ENCODE results near the gene YIF1B. TPM values are rescaled to one million over a fixed set of nuclear protein-coding genes. Genes with fewer than 3 reads are reported as not detected.

The YIF1B gene
- total and polyA plus RNA-seq, 4 donors, result 34.1 to 74.1 (median 42.9) TPM

DNA sequence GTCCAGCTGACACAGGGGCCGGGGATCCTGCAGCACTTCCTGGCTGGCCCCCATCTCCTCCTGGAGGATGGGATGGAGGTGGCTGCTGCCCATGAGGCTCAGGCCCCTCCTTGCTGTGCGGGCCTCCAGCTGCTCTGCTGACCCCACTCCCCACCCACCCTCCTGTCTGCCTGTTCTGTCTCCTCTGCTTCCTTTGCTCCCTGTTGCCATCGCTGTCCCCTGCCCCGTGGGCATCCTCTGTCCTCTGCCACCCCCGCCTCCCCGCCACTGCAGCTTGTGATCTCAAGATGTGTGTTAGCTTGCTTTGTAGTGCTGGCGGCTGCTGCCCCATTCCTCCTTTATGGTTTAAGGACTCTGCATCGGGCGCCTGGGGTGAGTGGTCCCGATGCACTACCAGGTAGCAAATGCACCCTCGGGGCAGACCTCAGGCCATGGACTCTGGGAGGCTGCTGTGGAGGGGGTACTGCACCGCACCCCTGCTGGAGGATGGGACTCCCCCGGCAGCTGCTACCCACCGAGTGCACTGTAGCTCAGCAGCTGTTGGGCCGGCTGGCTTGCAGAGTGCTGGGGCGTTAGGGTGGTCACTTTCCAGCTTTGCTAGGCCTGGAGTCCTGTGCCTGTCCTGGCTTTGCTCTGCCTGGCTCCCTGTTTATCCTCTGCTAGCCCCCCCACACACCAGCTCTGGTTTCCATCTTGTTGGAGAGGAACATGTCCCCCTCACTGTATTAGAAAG lies 27.5 kb downstream of the YIF1B start:
- no peak for DNase-seq (ENCODE audit: low spot score)
- Histone ChIP-seq H3K36me3 (ENCODE audit: control insufficient read depth in 4 of 4, insufficient read depth in 3 of 4, low read depth in 1 of 4, low read length in 3 of 4) (no peaks in the 10 kb centered on the region), H3K27me3 (ENCODE audit: control insufficient read depth in 4 of 4, insufficient read depth in 4 of 4, low read length in 3 of 4) (no peaks in the 10 kb centered on the region), H3K4me3 (ENCODE audit: low read depth in 1 of 3, low read length in 3 of 3) (no peak overlapping the region), H3K4me1 (ENCODE audit: control insufficient read depth in 4 of 4, insufficient read depth in 4 of 4, low read length in 3 of 4) (no peaks in the 10 kb centered on the region), H3K9ac (ENCODE audit: low read depth in 1 of 2, low read length in 2 of 2) (no peak overlapping the region), H3K9me3 (ENCODE audit: control insufficient read depth in 4 of 4, low read length in 3 of 4) (no peaks in the 10 kb centered on the region), H3K27ac (ENCODE audit: low read depth in 1 of 2, low read length in 2 of 2) (no peak overlapping the region)
- TF ChIP-seq FOXA1 (IDR thresholded peaks at IDR 0.05), result no peak
- TF ChIP-seq JUND (IDR thresholded peaks at IDR 0.05), result no peak
- no peak for TF ChIP-seq FOXA2 (IDR thresholded peaks at IDR 0.05)
- TF ChIP-seq YY1 (IDR thresholded peaks at IDR 0.05), result no peak
- no peak for TF ChIP-seq NR2F2 (IDR thresholded peaks at IDR 0.05)
- no peak for TF ChIP-seq SP1 (IDR thresholded peaks at IDR 0.05)
- TF ChIP-seq HNF4G (IDR thresholded peaks at IDR 0.05), result no peak
- no peak for TF ChIP-seq ATF3 (IDR thresholded peaks at IDR 0.05)
- no peak for TF ChIP-seq RXRA (IDR thresholded peaks at IDR 0.05)
- no peak for TF ChIP-seq EGR1 (IDR thresholded peaks at IDR 0.05; ENCODE audit: low read depth in 2 of 2)
- no peak for TF ChIP-seq RAD21 (IDR thresholded peaks at IDR 0.05)
- TF ChIP-seq TAF1 (conservative IDR thresholded peaks at IDR 0.05), result no peak
- no peak for TF ChIP-seq REST (IDR thresholded peaks at IDR 0.05)
- TF ChIP-seq, protein P1, sequence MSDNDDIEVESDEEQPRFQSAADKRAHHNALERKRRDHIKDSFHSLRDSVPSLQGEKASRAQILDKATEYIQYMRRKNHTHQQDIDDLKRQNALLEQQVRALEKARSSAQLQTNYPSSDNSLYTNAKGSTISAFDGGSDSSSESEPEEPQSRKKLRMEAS (IDR thresholded peaks at IDR 0.05), result no peak
- WGBS, result 87% methylated on average over 16 of the region's 16 CpGs

GRCh38 chr19:38287604-38288003 lies 28.1 kb downstream of the YIF1B start:
- no peak for DNase-seq (ENCODE audit: low spot score)
- H3K27ac ChIP-seq (ENCODE audit: low read depth in 1 of 2, low read length in 2 of 2), result no peak overlapping the region

More at GRCh38 chr19:38287604-38288003, 28.1 kb downstream of the YIF1B start:
- no peaks in the 10 kb centered on the region for H3K36me3 ChIP-seq (ENCODE audit: control insufficient read depth in 4 of 4, insufficient read depth in 3 of 4, low read depth in 1 of 4, low read length in 3 of 4)
- H3K4me3 ChIP-seq (ENCODE audit: low read depth in 1 of 3, low read length in 3 of 3), result no peak overlapping the region
- TF ChIP-seq ZBTB33 (IDR thresholded peaks at IDR 0.05) (no peak), HNF4G (IDR thresholded peaks at IDR 0.05) (no peak), NR2F2 (IDR thresholded peaks at IDR 0.05) (no peak), HNF4A (conservative IDR thresholded peaks at IDR 0.05) (no peak)
- H3K9ac ChIP-seq (ENCODE audit: low read depth in 1 of 2, low read length in 2 of 2), result no peak overlapping the region
- WGBS, result 80% methylated on average over 9 of the region's 9 CpGs
- no peaks in the 10 kb centered on the region for H3K27me3 ChIP-seq (ENCODE audit: control insufficient read depth in 4 of 4, insufficient read depth in 4 of 4, low read length in 3 of 4)
- no peaks in the 10 kb centered on the region for H3K4me1 ChIP-seq (ENCODE audit: control insufficient read depth in 4 of 4, insufficient read depth in 4 of 4, low read length in 3 of 4)
- H3K9me3 ChIP-seq (ENCODE audit: control insufficient read depth in 4 of 4, low read length in 3 of 4), result no peaks in the 10 kb centered on the region
